MM.1S (cell line): ENCODE measurements around the gene C10orf90.

Experiments used
- CTCF ChIP-seq: fragments of 300-600 bp; sonication (generic); IDR thresholded peaks from 2 replicates; pipeline ENCODE4 v1.5.1; 2016; ENCODE audit warnings: antibody characterized with exemption, low read length, mixed read lengths
- EZH2 ChIP-seq: fragments of 300-600 bp; sonication (generic); optimal IDR thresholded peaks from 2 replicates; pipeline ENCODE3; 2017; ENCODE audit warnings: low read depth, mild to moderate bottlenecking, antibody characterized with exemption, low read length, mixed read lengths
- EZH2phosphoT487 ChIP-seq: fragments of 300-600 bp; sonication (generic); IDR thresholded peaks from 2 replicates; pipeline ENCODE4 v1.6.1; 2018; ENCODE audit warnings: antibody characterized with exemption, low read length

GRCh38 chr10:126661356-126661755 lies 9.1 kb downstream of the C10orf90 start:
- TF ChIP-seq CTCF (no peak), EZH2 (no peak), EZH2phosphoT487 (no peak)
